Stimulated activated memory B cell treated with anti-CD40 and anti-IgM and Interleukin-4, amounts not matched to agents 10 μg/mL and 1 μg/mL and 100 μg/mL, for 72 hours (primary cell): ENCODE measurements around the gene JMJD6.
"Not testable (repeated sequence)": the region's sequence is repeated elsewhere in the genome, so short reads cannot be mapped to it uniquely, and the experiment has no call there.

Source experiments
- ATAC-seq: fragments of 150-1000 bp; cut with Tn5 transposase; 2 replicates; pipeline ENCODE4 v1.10.0; 2021
- H3K27ac Mint-ChIP-seq: one replicate; pipeline ENCODE4 v1.8.0; 2022; ENCODE audit warnings: mild to moderate bottlenecking, mixed read lengths
- H3K27me3 Mint-ChIP-seq: one replicate; pipeline ENCODE4 v1.8.0; 2022; ENCODE audit warnings: mixed read lengths
- H3K36me3 Mint-ChIP-seq: one replicate; pipeline ENCODE4 v1.8.0; 2022; ENCODE audit warnings: mixed read lengths
- H3K4me1 Mint-ChIP-seq: one replicate; pipeline ENCODE4 v1.8.0; 2022; ENCODE audit warnings: mixed read lengths
- H3K4me3 Mint-ChIP-seq: one replicate; pipeline ENCODE4 v1.8.0; 2022; ENCODE audit warnings: mild to moderate bottlenecking, moderate library complexity, mixed read lengths
- H3K9me3 Mint-ChIP-seq: one replicate; pipeline ENCODE4 v1.8.0; 2022; ENCODE audit warnings: mixed read lengths

JMJD6 gene

GRCh38 chr17:76727745-76728456 is 1.5 kb upstream of the JMJD6 start:
- H3K4me3 Mint-ChIP-seq = peak overlapping the region; percentile 87
- H3K27me3 Mint-ChIP-seq = no peaks in the 10 kb centered on the region
- peak overlapping the region; percentile 99 for H3K27ac Mint-ChIP-seq
- peaks cover 14% of the 10 kb centered on the region for H3K36me3 Mint-ChIP-seq
- ATAC-seq = no peak
- H3K9me3 Mint-ChIP-seq = no peaks in the 10 kb centered on the region
- H3K4me1 Mint-ChIP-seq = peaks cover 57% of the 10 kb centered on the region

- Mint-ChIP-seq H3K9me3 (no peaks in the 10 kb centered on the region), H3K36me3 (peaks cover 18% of the 10 kb centered on the region), H3K4me3 (peak within 1 kb of the TSS; percentile 87), H3K27me3 (no peaks in the 10 kb centered on the region), H3K4me1 (peaks cover 53% of the 10 kb centered on the region), H3K27ac (peak within 1 kb of the TSS; percentile 99)
- ATAC-seq = peak; percentile 85
These were observed 641 bp upstream of the JMJD6 start, which contains the start of gene METTL23 for GRCh38 chr17:76726776-76727718. Gene METTL23, plus strand, starts transcription at chr17:76726839. Its CDS starts 2,872 bp downstream, at chr17:76729711.

GRCh38 chr17:76725580-76726230 is 701 bp downstream of the JMJD6 start:
- peaks cover 53% of the 10 kb centered on the region for H3K4me1 Mint-ChIP-seq

GRCh38 chr17:76723812-76724211 is 2.6 kb downstream of the JMJD6 start:
- no peak overlapping the region for H3K27ac Mint-ChIP-seq
- H3K27me3 Mint-ChIP-seq = no peaks in the 10 kb centered on the region
- H3K9me3 Mint-ChIP-seq = no peaks in the 10 kb centered on the region
- H3K4me1 Mint-ChIP-seq = peaks cover 43% of the 10 kb centered on the region
- no peak overlapping the region for H3K4me3 Mint-ChIP-seq
- peaks cover 41% of the 10 kb centered on the region for H3K36me3 Mint-ChIP-seq
- no peak for ATAC-seq

More at GRCh38 chr17:76725580-76726230, 701 bp downstream of the JMJD6 start:
- peak; percentile 55 for ATAC-seq
- Mint-ChIP-seq H3K36me3 (peaks cover 28% of the 10 kb centered on the region), H3K27ac (peak overlapping the region; percentile 99), H3K4me3 (peak overlapping the region; percentile 87), H3K9me3 (no peaks in the 10 kb centered on the region), H3K27me3 (no peaks in the 10 kb centered on the region)

- H3K36me3 Mint-ChIP-seq = peaks cover 47% of the 10 kb centered on the region
- H3K9me3 Mint-ChIP-seq, ATAC-seq, H3K4me3 Mint-ChIP-seq, H3K27me3 Mint-ChIP-seq, H3K27ac Mint-ChIP-seq: not testable (repeated sequence)
- peaks cover 34% of the 10 kb centered on the region for H3K4me1 Mint-ChIP-seq
These were observed 3.4 kb downstream of the JMJD6 start for GRCh38 chr17:76722977-76723376.

GRCh38 chr17:76722279-76722678 is 4.1 kb downstream of the JMJD6 start:
- H3K27me3 Mint-ChIP-seq = no peaks in the 10 kb centered on the region
- H3K4me1 Mint-ChIP-seq = peaks cover 28% of the 10 kb centered on the region
- ATAC-seq = no peak
- peaks cover 48% of the 10 kb centered on the region for H3K36me3 Mint-ChIP-seq
- H3K27ac Mint-ChIP-seq = no peak overlapping the region
- no peak overlapping the region for H3K4me3 Mint-ChIP-seq
- no peaks in the 10 kb centered on the region for H3K9me3 Mint-ChIP-seq

GRCh38 chr17:76721463-76721862 is 4.9 kb downstream of the JMJD6 start:
- H3K4me1 Mint-ChIP-seq = peaks cover 30% of the 10 kb centered on the region
- no peak overlapping the region for H3K4me3 Mint-ChIP-seq
- H3K27ac Mint-ChIP-seq = no peak overlapping the region
- no peaks in the 10 kb centered on the region for H3K27me3 Mint-ChIP-seq
- ATAC-seq = no peak
- no peaks in the 10 kb centered on the region for H3K9me3 Mint-ChIP-seq
- peaks cover 57% of the 10 kb centered on the region for H3K36me3 Mint-ChIP-seq

- H3K4me1 Mint-ChIP-seq = peaks cover 34% of the 10 kb centered on the region
- no peak overlapping the region for H3K4me3 Mint-ChIP-seq
- H3K27me3 Mint-ChIP-seq = no peaks in the 10 kb centered on the region
- peaks cover 62% of the 10 kb centered on the region for H3K36me3 Mint-ChIP-seq
- H3K27ac Mint-ChIP-seq = no peak overlapping the region
- ATAC-seq = no peak
- H3K9me3 Mint-ChIP-seq = no peaks in the 10 kb centered on the region
These were observed 5.5 kb downstream of the JMJD6 start for GRCh38 chr17:76720941-76721340.

- Mint-ChIP-seq H3K27me3 (no peaks in the 10 kb centered on the region), H3K4me3 (no peak overlapping the region), H3K36me3 (peaks cover 64% of the 10 kb centered on the region), H3K27ac (no peak overlapping the region), H3K9me3 (no peaks in the 10 kb centered on the region), H3K4me1 (peaks cover 36% of the 10 kb centered on the region)
- ATAC-seq = no peak
These were observed 6.2 kb downstream of the JMJD6 start for GRCh38 chr17:76720211-76720610.

- Mint-ChIP-seq H3K4me1 (peaks cover 42% of the 10 kb centered on the region), H3K4me3 (no peak overlapping the region), H3K27me3 (no peaks in the 10 kb centered on the region), H3K36me3 (peaks cover 76% of the 10 kb centered on the region), H3K9me3 (no peaks in the 10 kb centered on the region), H3K27ac (no peak overlapping the region)
- no peak for ATAC-seq
These were observed 7.9 kb downstream of the JMJD6 start for GRCh38 chr17:76718516-76718915.

- H3K4me3 Mint-ChIP-seq = no peak overlapping the region
- no peak for ATAC-seq
- no peaks in the 10 kb centered on the region for H3K27me3 Mint-ChIP-seq
- peaks cover 77% of the 10 kb centered on the region for H3K36me3 Mint-ChIP-seq
- peak overlapping the region; percentile 80 for H3K27ac Mint-ChIP-seq
- H3K4me1 Mint-ChIP-seq = peaks cover 36% of the 10 kb centered on the region
- H3K9me3 Mint-ChIP-seq = no peaks in the 10 kb centered on the region
These were observed 9.6 kb downstream of the JMJD6 start for GRCh38 chr17:76716839-76717215.

GRCh38 chr17:76716146-76716838 is 10.1 kb downstream of the JMJD6 start:
- no peaks in the 10 kb centered on the region for H3K9me3 Mint-ChIP-seq
- H3K36me3 Mint-ChIP-seq = peaks cover 72% of the 10 kb centered on the region
- H3K4me3 Mint-ChIP-seq = no peak overlapping the region
- ATAC-seq = peak; percentile 56
- H3K27me3 Mint-ChIP-seq = no peaks in the 10 kb centered on the region
- peak overlapping the region; percentile 80 for H3K27ac Mint-ChIP-seq
- peaks cover 36% of the 10 kb centered on the region for H3K4me1 Mint-ChIP-seq

GRCh38 chr17:76715496-76715830 is 10.9 kb downstream of the JMJD6 start:
- Mint-ChIP-seq H3K4me1 (peaks cover 34% of the 10 kb centered on the region), H3K9me3 (no peaks in the 10 kb centered on the region), H3K27ac (peak overlapping the region; percentile 80), H3K36me3 (peaks cover 64% of the 10 kb centered on the region), H3K4me3 (peak overlapping the region; percentile 1), H3K27me3 (no peaks in the 10 kb centered on the region)
- ATAC-seq = no peak

GRCh38 chr17:76714822-76715495 is 11.4 kb downstream of the JMJD6 start:
- no peaks in the 10 kb centered on the region for H3K27me3 Mint-ChIP-seq
- no peaks in the 10 kb centered on the region for H3K9me3 Mint-ChIP-seq
- H3K27ac Mint-ChIP-seq = peak overlapping the region; percentile 80
- H3K36me3 Mint-ChIP-seq = peaks cover 59% of the 10 kb centered on the region
- peak overlapping the region; percentile 1 for H3K4me3 Mint-ChIP-seq
- H3K4me1 Mint-ChIP-seq = peaks cover 33% of the 10 kb centered on the region
- peak; percentile 63 for ATAC-seq
